NCI-H2196 treated with DMSO at 0.1 percent for 48 hours (cell line): ENCODE measurements around the gene XKR7.

Source experiments
- DNase-seq: peaks from one replicate; lab custom pipeline; 2025; ENCODE audit not compliant: unreplicated experiment; lab: John Stamatoyannopoulos, UW

The XKR7 gene

GRCh38 chr20:32037929-32038328, 70.0 kb downstream of the XKR7 start:
- no peak for DNase-seq

DNA sequence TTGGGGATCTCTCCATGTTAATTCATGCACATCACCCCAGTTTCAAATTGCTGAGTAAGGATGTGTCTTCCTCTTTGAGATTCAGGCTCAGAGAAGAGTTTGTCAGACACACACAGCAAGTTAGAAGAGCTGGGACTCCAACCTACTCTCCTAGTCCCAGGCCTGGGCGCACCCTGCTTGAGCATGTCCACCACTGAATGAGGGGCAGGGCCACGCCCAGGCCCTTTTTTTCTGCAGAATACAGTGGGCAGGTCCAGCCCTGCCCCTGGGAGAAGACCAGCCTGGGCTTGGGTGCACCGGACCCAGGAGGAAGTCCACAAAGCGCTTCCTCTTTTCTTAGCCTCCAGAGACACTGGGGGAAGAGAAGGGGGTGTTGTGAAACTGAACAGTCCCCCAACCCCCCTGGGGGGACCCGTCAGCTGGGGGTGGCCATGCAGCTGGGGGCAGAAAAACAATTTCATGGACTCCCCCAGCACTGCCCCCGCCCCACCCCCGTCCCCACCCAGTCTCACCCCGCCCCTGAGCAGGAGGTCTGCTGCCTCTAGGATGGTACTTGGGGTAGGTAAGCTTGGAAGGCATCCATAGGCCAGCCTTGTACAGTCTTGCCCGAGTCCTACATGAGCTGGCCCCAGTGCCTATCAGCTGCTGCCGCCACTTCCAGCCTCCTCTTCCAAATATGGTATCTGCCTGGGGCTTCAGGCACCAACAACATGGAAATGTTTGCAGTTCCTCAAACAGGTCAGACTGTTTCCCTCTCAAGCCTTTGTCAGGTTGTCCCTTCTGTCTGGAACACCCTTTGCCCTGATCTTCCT, 72.4 kb downstream of the XKR7 start:
- no peak for DNase-seq

DNA sequence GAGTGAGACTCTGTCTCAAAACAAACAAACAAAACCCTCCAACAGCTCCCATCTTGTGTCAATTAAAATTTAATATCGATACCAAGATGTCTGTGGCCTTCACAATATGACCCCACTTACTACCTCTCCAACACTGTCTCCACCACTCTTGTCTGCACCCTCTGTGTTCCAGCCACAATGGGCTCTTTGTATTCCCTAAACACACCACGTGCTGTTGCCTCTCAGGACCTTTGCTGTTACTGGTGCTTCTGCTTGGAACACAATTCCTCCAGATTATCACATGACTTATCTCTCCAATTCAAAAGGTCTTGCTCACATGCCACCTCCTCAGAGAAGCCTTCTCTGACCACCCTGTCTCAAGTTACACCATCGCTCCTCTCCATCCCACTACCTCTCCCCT, 78.0 kb downstream of the XKR7 start:
- DNase-seq, result no peak

GRCh38 chr20:32050324-32050841, 82.4 kb downstream of the XKR7 start:
- DNase-seq, result no peak

GRCh38 chr20:32050851-32051556, 83.1 kb downstream of the XKR7 start:
- no peak for DNase-seq

- DNase-seq, result no peak
These were observed 83.8 kb downstream of the XKR7 start for GRCh38 chr20:32051720-32052089.

DNA sequence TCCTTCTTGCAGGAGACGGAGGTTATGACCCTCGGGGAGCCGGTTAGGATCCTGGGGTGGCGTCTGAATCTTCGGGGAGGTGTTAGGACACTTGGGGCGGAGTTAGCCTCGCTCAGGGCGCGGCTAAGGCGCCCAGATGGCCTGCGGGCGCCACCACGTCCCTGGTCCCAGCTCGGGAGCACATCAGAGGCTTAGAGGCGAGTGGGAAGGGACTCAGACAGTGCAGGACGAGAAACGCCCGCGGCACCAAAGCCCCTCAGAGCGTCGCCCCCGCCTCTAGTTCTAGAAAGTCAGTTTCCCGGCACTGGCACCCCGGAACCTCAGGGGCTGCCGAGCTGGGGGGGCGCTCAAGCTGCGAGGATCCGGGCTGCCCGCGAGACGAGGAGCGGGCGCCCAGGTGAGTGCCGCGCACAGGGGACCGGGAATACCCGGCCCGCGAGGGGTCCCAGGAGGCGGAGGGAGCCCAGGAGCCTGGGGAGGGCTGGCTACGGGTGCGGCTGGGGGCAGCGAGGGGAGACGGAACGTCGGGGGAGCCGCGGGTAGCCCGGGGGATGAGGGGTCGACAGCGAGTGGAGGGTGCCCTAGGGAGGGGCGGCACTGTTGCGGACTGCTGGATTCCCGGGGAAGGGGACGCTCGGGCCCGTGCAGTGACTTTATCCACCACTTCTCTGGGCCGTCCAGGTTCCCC, 84.3 kb downstream of the XKR7 start, which contains the start of gene HCK:
TSS of gene HCK (plus strand) at position 153 of the 688 bp plus-strand sequence.
- DNase-seq, result no peak

GRCh38 chr20:32052778-32053362, 84.9 kb downstream of the XKR7 start:
- no peak for DNase-seq
